GM21423 (cell line): ENCODE measurements around the gene PDLIM4.

Source experiments
- ATAC-seq: cut with Tn5 transposase; IDR thresholded peaks from one replicate; pipeline ENCODE4 v1.9.1; 2021; ENCODE audit warnings: mild to moderate bottlenecking, moderate library complexity; ENCODE audit not compliant: unreplicated experiment

The PDLIM4 gene

GRCh38 chr5:132266031-132266835 is 8.7 kb downstream of the PDLIM4 start:
- ATAC-seq: no peak

- no peak for ATAC-seq
Observed at GRCh38 chr5:132266836-132267160, 9.3 kb downstream of the PDLIM4 start.

- no peak for ATAC-seq
Observed at GRCh38 chr5:132267166-132267739, 9.8 kb downstream of the PDLIM4 start.

- ATAC-seq: peak; percentile 9
Observed at GRCh38 chr5:132267931-132268768, 10.7 kb downstream of the PDLIM4 start.

GRCh38 chr5:132268769-132269551 is 11.5 kb downstream of the PDLIM4 start:
- ATAC-seq: peak; percentile 53

- ATAC-seq: no peak
Observed at GRCh38 chr5:132269635-132270334, 12.3 kb downstream of the PDLIM4 start.

- ATAC-seq: no peak
Observed at GRCh38 chr5:132270335-132270665, 12.8 kb downstream of the PDLIM4 start.

GRCh38 chr5:132270706-132271105 is 13.2 kb downstream of the PDLIM4 start:
- no peak for ATAC-seq

- no peak for ATAC-seq
Observed at GRCh38 chr5:132271251-132272246, 14.1 kb downstream of the PDLIM4 start.

GRCh38 chr5:132272311-132273210 is 15.1 kb downstream of the PDLIM4 start:
- ATAC-seq: no peak

GRCh38 chr5:132273631-132274030 is 16.1 kb downstream of the PDLIM4 start:
- no peak for ATAC-seq

GRCh38 chr5:132274050-132274792 is 16.7 kb downstream of the PDLIM4 start:
- no peak for ATAC-seq

- no peak for ATAC-seq
Observed at GRCh38 chr5:132275367-132276220, 18.1 kb downstream of the PDLIM4 start.

GRCh38 chr5:132277256-132277655 is 19.8 kb downstream of the PDLIM4 start:
- ATAC-seq: no peak

GRCh38 chr5:132277971-132278853 is 20.7 kb downstream of the PDLIM4 start:
- no peak for ATAC-seq

- no peak for ATAC-seq
Observed at GRCh38 chr5:132279801-132280200, 22.3 kb downstream of the PDLIM4 start.
